GM12872 (cell line): ENCODE results near the gene UNC93B1.

Experiments
- CTCF ChIP-seq: IDR thresholded peaks from 3 replicates; pipeline ENCODE4 v1.5.1; 2011; ENCODE audit warnings: low read depth, mild to moderate bottlenecking, low read length, moderate library complexity; ENCODE audit not compliant: insufficient read depth

Gene UNC93B1

GRCh38 chr11:68016904-68017817 lies 13.3 kb upstream of the UNC93B1 start:
- no peak for TF ChIP-seq CTCF

GRCh38 chr11:68016161-68016903 lies 12.4 kb upstream of the UNC93B1 start:
- no peak for TF ChIP-seq CTCF

GRCh38 chr11:68015467-68015866 lies 11.6 kb upstream of the UNC93B1 start:
- no peak for TF ChIP-seq CTCF

- TF ChIP-seq CTCF, result no peak
Observed at GRCh38 chr11:68014947-68015447, 11.1 kb upstream of the UNC93B1 start.

- TF ChIP-seq CTCF, result no peak
Observed at GRCh38 chr11:68014157-68014946, 10.5 kb upstream of the UNC93B1 start.

GRCh38 chr11:68013611-68014156 lies 9.8 kb upstream of the UNC93B1 start:
- no peak for TF ChIP-seq CTCF
